Mammary epithelial cell (primary cell): ENCODE data around the gene KDM4B.

Experiments
- CTCF ChIP-seq, 2 donors: IDR thresholded peaks in 1 of 2; conservative IDR thresholded peaks in 1 of 2; 2 replicates each; pipeline ENCODE4 v1.5.1; 2011 to 2012; ENCODE audit warnings: inconsistent platforms in 2 of 2, low read length in 2 of 2, mild to moderate bottlenecking in 2 of 2, control low read depth in 1 of 2, low read depth in 1 of 2; ENCODE audit not compliant: insufficient read depth in 1 of 2; ENCODE audit errors: extremely low read depth in 1 of 2
- EZH2 ChIP-seq: IDR thresholded peaks from 2 replicates; pipeline ENCODE4 v1.6.1; 2012; ENCODE audit warnings: low read length, inconsistent platforms, borderline replicate concordance

GRCh38 chr19:5017235-5017634 lies 48.3 kb downstream of the KDM4B start:
- TF ChIP-seq CTCF (conservative IDR thresholded peaks at IDR 0.05 in 1 of 2, IDR thresholded peaks at IDR 0.05 in 1 of 2; ENCODE audit: extremely low read depth in 1 of 2, insufficient read depth in 1 of 2, low read depth in 1 of 2, low read length in 2 of 2) (no peak), EZH2 (no peak)
